HG03558 (cell line): ENCODE data around the gene SUSD4.
"Not testable (repeated sequence)": the region's sequence is repeated elsewhere in the genome, so short reads cannot be mapped to it uniquely, and the experiment has no call there.

Experiments used
- ATAC-seq: cut with Tn5 transposase; IDR thresholded peaks from one replicate; pipeline ENCODE4 v1.9.1; 2021; ENCODE audit warnings: moderate number of reproducible peaks; ENCODE audit not compliant: unreplicated experiment; ENCODE audit errors: extremely low read depth

Gene SUSD4, protein sequence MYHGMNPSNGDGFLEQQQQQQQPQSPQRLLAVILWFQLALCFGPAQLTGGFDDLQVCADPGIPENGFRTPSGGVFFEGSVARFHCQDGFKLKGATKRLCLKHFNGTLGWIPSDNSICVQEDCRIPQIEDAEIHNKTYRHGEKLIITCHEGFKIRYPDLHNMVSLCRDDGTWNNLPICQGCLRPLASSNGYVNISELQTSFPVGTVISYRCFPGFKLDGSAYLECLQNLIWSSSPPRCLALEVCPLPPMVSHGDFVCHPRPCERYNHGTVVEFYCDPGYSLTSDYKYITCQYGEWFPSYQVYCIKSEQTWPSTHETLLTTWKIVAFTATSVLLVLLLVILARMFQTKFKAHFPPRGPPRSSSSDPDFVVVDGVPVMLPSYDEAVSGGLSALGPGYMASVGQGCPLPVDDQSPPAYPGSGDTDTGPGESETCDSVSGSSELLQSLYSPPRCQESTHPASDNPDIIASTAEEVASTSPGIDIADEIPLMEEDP

DNA sequence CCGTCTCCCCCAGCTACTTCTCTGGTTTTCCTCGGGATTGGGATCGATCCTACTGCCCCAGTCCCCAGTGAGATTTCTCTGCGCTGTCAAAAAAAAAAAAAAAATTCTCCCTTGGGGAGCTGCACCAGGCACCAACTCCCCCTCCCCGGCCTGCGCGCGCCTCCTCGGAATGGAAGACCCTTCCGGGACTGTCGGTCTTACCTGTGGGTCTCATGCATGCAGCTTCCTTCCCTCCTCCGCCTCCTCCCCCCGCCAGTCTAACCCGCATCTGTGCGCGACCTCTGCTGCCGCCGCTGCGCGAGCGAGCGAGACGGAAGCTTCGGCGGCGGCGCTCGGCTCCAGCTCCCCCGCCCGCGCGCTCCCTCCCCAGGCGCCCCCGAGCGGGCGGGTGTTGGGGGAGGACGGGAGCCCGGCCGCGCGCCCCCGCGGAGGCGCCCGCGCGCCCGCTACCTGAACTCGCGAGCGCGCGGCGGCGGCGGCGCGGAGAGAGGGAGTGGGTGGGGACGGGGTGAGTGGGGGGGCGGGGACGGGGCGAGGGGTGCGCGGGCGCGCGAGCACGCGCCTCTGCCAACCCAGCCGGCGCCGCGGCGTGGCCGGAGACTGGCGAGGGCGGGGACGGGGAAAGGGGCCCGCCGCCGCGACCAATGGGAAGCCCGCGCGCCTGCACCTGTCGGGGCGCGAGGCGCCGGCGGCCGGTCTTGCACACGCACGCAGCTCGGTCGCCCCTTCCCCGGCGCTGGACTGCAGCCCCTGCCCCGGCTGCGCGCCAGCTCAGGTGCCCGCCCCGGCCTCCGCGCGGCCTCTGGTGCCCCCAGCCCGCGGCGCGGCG lies at the start of gene SUSD4:
Gene SUSD4 (minus strand): TSS at position 321 of the 829 bp plus-strand sequence. CDS start 751 bp downstream, outside the sequence.
- ATAC-seq = no peak

DNA sequence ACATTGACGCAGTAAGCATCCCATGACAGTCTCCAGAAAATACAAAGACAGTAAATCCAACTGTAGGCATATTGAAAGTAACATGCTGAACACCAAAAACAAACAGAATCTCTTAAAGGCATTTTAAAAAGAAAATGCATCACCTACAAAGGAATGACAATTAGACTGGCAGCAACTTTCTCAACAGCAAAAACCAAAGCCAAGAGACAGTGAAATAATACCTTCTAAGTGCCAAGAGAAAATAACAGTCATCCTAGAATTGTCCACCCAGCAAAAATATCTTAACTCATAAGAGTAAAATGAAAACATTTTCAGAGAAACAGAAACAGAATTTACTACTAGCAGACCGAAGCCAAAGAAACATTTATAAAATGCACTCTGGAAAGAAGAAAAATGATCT lies 49.2 kb upstream of the SUSD4 start:
- ATAC-seq = no peak

DNA sequence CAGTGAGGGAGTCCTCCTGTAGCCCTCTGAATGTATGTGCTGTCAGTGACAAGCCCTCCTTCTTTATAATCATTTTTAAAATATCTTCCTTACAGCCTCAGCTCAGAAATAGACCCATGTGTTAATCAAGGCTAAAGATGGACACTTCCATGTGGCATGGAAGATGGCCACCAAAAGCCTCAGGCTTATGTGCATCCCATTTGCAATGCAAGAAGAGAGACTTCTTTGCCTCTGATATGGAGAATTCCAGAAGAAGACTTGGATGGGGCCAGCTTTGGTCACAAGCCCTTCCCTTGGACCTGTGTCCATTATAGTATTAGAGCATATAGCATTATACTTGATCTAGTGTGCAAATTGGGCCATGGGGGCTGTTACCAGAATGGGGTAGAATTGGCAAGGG lies 47.7 kb upstream of the SUSD4 start:
- no peak for ATAC-seq

DNA sequence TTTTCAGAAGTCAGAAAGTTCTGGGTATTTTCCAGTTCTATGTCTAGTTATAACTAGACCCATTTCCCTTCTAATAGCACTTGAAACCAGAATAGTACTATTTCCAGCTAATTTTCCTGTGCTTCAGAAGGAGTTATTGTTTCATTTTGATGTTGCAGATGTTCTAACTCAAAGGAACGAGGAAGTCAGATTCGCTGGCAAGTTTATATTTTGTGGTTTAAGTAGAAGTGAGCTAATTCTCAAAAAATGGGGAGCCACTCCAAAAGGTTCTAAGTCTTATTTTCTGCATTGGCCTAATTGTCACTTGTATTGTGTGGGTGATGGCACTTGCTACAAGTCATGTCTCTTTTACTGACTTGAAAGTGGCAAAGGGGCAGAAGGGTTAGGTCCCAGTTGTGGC lies 47.3 kb upstream of the SUSD4 start:
- no peak for ATAC-seq

DNA sequence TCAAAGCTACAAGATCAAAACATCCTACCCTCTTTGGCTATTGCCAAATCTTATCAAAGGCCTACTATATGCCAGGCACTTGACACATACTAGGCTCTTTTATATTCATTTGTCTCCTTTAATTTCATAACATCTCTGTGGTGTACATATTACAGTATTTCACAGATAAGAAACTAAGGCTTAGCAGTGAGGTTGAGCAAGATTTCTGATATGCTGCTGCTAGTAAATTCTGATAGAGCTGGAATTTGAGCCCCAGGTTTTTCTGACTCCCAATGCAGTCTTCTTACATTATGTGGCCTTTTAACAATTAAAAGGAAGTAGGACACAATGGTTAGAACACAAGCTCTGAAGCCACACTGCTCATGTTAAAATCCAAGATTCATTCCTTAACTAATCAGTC lies 46.1 kb upstream of the SUSD4 start:
- no peak for ATAC-seq

DNA sequence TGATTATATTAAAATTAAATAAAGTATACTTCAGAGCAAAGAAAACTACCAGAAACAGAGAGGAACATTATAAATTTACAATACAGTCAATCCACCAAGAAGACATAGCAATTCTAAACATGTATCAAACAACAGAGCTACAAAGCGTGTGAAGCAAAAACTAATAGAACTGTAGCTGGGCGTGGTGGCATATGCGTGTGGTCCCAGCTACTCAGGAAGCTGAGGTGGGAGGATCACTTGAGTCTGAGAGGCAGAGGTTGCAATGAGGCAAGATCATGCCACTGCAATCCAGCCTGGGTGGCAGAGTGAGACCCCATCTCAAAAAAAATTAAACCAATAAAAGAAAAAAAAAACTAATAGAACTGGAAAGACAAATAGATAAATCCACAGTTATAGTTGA lies 41.5 kb upstream of the SUSD4 start:
- ATAC-seq = no peak

DNA sequence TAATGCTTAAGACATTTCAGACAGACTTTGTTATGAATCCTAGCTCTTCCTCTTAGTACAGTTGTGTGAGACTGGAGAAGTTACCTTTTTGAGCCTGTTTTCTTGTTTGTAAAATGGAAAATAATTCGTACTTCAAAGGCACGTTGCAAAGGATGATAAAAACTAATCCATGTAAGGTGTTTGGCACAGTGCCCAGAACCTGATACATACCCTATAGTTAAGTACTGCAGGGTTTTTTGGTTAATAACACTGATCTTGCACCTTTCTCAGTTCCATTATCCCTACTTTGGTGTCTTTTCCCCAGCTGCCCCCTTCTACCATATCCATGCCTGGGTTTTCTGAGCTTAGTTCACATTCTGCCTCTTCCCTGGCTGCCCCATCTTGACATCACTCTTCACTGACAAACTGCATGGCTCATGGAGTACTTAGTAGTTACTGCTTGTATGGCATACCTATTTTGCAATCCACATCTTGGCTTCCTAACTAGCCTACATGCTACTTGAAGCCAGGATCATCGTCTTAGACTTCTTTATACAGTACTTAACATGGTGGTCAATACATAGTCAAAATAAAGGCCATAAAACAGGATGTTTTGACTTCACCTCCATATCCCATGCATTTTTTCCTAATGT lies 39.3 kb upstream of the SUSD4 start:
- ATAC-seq = no peak

DNA sequence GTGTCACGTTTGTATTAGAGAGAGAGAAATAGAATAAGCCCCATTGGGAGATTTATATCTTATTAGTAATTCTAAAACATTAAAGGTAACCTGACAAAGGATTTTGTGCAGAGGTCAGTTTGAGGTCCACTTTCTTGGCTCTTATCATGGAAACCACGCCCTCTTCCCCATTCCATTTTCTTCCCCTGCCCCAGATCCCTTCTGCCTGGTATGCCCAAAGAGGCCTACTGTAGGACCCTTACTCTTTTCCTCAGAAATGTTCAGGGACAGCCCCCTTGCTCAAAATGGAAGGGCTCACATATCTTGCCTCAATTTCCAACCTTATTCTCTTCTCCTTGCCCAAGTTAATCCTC lies 38.8 kb upstream of the SUSD4 start:
- no peak for ATAC-seq

DNA sequence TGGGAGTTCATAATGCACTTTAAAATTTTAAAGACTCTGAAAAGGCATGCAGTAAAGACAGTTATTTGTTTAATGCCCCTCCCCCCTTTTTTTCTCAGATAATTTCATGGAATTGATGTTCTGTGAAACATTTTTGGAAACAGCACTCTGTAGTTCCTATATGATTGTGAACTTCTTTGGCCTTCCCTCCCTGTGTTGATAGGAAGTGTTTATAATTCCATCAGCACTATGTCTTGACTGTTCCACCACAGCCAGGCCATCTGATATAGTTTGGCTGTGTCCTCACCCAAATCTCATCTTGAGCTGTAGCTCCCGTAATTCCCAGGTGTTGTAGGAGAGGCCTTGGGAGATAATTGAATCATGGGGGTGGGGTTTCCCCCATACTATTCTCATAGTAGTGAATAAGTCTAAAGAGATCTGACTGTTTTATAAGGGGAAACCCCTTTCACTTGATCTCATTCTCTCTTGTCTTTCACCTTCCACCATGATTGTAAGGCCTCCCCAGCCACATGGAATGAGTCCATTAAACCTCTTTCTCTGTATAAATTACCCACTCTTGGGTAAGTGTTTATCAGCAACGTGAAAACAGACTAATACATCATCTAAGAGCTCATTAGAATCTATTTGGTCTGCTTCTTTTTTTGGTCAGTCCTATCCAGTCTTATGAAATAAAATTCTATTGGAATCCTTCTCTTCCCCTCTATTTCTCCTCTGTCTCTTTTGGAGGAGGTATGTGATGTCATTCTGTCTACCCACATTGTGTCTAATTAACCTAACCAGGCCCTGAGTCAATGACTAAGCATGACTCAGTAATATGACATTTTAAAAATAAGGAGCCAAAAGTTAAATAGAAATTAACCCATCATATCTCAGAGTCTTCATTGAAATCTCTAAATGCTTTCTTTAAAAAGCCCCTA lies 38.2 kb upstream of the SUSD4 start:
- no peak for ATAC-seq

DNA sequence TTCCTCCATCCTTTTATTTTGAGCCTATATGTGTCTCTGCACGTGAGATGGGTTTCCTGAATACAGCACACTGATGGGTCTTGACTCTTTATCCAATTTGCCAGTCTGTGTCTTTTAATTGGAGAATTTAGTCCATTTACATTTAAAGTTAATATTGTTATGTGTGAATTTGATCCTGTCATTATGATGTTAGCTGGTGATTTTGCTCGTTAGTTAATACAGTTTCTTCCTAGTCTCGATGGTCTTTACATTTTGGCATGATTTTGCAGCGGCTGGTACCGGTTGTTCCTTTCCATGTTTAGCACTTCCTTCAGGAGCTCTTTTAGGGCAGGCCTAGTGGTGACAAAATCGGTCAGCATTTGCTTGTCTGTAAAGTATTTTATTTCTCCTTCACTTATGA lies 35.4 kb upstream of the SUSD4 start:
- not testable (repeated sequence) for ATAC-seq

DNA sequence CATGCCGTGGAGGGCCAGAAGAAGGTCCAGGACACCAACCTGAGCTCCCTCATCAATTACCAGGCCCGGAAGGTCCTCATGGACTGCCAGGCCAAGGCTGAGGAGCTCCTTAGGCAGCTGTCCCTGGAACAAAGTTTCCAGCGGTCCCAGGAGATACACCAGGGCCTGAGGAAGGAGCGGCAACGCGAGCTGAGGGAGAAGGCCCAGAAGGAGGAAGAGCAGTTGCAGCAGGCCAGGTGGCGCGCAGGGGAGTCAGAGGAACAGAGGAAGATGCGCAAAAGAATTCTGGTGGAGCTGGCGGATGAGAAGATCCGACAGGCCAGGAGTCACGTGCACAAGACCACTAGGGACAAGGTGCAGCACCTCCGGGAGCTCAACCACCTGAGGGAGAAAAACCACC lies 30.7 kb upstream of the SUSD4 start:
- no peak for ATAC-seq

DNA sequence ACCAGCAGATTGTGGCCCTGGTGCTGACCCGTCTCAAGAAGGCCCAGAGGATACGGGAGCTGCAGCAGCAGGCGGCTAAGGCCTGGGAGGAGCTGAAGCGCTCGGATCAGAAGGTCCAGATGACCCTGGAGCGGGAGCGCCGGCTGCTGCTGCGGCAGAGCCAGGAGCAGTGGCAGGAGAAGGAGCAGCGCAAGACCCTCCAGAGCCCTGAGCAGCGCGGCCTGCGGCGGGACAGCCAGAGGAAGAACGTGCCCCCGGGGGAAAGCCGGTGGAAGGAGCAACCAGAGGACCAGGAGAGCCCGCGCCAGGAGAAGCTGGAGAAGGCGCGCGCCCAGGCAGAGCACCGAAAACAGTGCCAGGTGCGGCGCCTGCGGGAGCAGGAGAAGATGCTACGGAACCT lies 30.3 kb upstream of the SUSD4 start:
- no peak for ATAC-seq

DNA sequence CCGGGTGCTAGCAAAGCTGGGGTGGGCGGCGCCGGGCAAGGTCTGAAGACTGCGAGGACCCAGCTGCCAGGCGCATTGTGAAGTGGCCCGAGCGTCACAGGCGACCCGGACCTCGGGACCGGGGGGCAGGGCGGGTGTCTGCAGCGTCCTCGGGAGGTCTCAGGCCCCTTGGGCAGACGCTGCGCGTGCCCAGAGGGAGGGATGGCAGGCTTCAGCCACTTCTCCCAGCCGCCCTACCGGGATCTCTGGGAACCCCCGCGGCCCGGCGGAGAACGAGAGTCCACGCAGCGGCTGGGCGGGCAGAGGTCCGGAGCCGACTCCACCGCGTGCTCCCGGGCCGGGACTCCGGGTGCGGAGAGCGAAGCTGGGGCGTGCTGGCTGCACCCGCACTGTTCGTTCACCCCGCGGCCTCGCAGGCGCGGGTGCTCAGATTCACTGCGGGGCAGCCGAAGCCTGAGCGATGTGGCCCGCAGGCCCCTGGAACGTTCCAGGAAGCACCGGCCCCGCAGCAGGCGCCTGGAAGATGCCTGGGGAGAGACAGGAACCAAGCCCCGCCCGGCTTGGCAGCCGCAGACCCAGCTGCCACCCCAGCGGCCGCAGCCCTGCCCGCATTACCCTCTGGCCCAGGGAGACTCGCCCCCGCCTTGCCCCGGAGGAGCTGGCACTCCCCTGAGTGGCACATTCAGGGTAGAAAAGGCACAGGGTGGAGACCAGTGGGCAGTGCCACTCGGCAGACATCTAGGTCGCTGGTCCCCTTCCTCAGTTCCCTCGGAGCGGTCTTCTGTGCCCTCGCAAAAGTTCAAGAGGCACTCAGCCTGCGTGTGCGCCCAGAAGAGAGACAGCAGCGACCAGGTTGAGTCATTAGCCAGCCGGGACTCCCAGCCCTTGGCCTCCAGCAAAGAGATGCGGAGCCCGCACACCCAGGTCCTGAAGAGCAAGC lies 29.6 kb upstream of the SUSD4 start, which contains the start of gene CCDC185:
Gene CCDC185 (plus strand): TSS at position 141 of the 940 bp plus-strand sequence. CDS start 61 bp downstream, at position 202.
- ATAC-seq = no peak

DNA sequence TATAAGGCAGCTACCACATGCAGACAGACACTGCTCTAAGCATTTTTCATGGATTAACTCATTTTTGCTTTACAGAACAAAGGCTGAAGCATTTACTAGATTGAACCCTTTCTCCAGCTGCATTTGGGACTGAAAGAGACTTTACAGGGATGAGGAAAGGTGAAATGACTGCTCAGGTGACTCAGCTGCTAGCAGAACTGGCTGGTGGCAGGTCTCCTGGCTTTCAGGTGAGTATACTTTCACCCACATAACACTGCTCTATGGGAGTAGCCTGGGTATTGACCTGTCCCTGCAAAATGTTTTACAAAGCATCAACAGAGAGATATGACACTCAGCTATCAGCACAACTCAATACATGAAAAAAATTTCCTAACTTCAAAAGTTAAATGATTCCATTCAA lies 26.6 kb upstream of the SUSD4 start:
- ATAC-seq = no peak

DNA sequence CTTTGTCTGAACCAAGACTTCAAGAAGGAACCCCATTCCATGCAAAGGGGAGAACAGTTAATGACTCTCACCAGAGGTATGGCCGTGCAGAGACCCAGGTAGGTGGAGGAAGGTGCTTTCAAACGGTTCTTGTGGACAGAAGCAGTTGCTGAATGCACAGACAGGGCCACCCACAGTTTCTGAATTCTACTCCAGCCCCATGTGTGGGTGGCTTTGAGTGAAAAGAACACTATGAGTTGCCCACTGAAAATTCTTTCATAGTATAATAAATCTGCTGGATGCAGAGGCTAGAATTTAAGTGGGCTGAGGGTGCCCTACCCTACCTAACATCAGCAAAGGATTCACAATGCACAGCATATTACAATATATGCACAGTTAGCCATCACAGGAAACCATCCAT lies 22.0 kb upstream of the SUSD4 start:
- no peak for ATAC-seq

DNA sequence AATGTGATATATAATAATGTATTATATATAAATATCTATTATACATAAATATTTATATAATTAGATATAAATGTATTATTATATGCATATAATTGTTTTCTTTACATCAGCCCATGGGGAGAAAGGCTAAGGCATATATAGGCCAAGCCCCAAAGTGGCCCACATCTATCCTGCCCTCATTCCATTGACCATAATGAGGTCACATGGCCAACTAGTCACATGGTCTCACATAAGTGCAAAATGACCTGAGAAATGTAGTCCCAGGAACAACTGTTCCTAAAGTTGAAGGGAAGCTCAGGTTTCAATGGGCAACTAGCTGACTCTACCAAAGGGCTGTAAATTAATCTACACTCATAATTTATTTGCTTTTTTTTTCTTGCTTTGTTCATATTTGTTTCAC lies 14.8 kb upstream of the SUSD4 start:
- ATAC-seq = no peak

DNA sequence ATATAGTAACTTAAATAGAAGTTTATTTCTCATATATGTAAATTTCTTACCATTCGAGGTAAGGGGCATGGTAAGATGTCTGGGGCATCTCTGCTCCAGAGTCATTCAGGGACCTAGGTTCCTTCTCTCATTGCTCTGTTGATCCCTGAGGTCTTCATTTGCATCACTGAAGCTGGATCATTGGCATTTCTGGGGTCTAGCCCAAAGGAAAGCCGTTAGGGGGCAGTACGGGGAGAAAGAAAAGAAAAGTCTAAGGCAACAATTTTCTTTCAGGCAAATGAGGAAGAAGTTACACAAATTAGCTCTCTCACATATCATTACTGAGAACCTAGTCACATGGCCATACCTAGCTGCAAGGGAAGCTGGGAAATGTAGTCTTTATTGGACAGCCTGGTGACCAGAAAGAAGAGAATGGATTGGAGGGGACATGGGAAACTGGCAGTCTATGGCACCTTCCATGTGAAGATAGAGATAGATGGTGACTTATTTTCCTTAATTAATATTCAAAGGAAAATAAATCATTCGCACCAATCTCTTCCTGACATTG lies 10.2 kb upstream of the SUSD4 start:
- ATAC-seq = no peak

DNA sequence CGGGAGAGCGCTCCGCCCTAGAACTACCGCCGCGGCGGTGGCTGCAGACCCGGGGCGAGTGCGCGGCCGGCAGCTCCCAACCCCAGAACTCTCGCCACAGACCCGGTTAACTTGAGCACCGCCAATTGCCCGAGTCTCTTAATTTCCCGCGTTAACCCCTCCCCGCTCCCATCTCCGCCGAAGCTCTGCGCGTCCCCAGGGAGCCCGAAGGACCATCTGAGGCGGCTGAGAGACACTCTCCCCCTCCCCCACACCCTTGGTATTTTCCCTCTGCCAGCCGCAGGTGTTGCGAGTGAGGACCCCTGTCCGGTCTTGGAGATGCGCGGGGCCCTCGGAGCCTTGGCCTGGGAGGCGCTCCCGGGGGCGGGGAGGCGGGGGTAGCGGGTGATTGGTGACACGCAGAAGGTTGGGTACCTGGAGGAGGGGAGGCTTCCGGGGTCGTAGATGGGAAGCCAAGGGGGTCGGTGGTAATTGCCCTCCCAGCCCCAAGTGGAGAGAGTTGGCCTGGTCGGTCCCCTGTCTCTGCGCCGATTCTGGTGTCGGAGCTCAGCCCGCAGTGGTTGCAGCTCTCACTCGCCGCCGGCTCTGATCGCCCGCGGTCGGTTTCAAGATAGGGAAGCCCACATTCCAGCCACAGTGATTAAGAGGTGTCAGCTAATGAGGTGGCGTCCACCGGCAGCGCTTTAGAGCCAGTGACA lies 858 bp upstream of the SUSD4 start:
- ATAC-seq = no peak
